Prostate gland (tissue), 2 donors: ENCODE data around the gene HSD3B1. TPM values are rescaled to one million over a fixed set of nuclear protein-coding genes. Genes with fewer than 3 reads are reported as not detected.

Source experiments
- DNase-seq: peaks from one replicate; pipeline ENCODE4 v3.0.0-alpha.2; 2019; ENCODE audit warnings: low spot score
- H3K27ac ChIP-seq, 2 donors: fragments of 200-600 bp; sonication (generic); 2 replicates each; pipeline ENCODE4 v1.5.1; 2017 to 2019
- H3K27me3 ChIP-seq: fragments of 200-600 bp; sonication (generic); replicated peaks from 2 replicates; pipeline ENCODE4 v1.5.1; 2019; ENCODE audit not compliant: insufficient read depth
- H3K36me3 ChIP-seq, 2 donors: fragments of 200-600 bp; sonication (generic); 1 replicate in 1 of 2; 2 replicates in 1 of 2; pipeline versions ENCODE4 v1.5.1 to v1.8.1; 2017 to 2019
- H3K4me1 ChIP-seq: fragments of 200-600 bp; sonication (generic); replicated peaks from 2 replicates; pipeline ENCODE4 v1.5.1; 2019
- H3K4me3 ChIP-seq, 2 donors: fragments of 200-600 bp; sonication (generic); 2 replicates each; pipeline ENCODE4 v1.5.1; 2017 to 2019
- H3K9me3 ChIP-seq: fragments of 200-600 bp; sonication (generic); 2 replicates; pipeline ENCODE4 v1.5.1; 2017
- POLR2A ChIP-seq: fragments of 450-650 bp; IDR thresholded peaks from one replicate; pipeline ENCODE4 v1.6.1; 2016; ENCODE audit warnings: antibody characterized with exemption, mild to moderate bottlenecking
- POLR2AphosphoS5 ChIP-seq: sonication (generic); formaldehyde crosslinking; IDR thresholded peaks from one replicate; pipeline ENCODE4 v1.6.1; 2017; ENCODE audit warnings: antibody characterized with exemption
- WGBS: methylation state at CpG from one replicate; pipeline ENCODE4 v1.1.5; 2018; 5-methylcytosine and 5-hydroxymethylcytosine counted together
- intact Hi-C: fragments of 100-400 bp; cut with DNase I; formaldehyde crosslinking; loops from one replicate; pipeline ENCODE4 v1.14.2; 2022
- total RNA-seq, 2 donors: library from RNA; depleted of rRNA; stranded (reverse); fragments of >200 nt; gene quantifications; one replicate each; pipeline ENCODE4 v1.1.0, GENCODE V29; 2016
- TF ChIP-seq, protein P1 (sequence below), 4 experiments: fragments of 200-600 bp in 2 of 4; fragments of 450-650 bp in 2 of 4; sonication (generic) in 2 of 4; IDR thresholded peaks; 1 replicate in 3 of 4; 2 replicates in 1 of 4; pipeline ENCODE4 v1.5.1; 2016 to 2019; ENCODE audit warnings: antibody characterized with exemption in 4 of 4, mild to moderate bottlenecking in 2 of 4, moderate library complexity in 2 of 4

The HSD3B1 gene
- total RNA-seq, 2 donors from 2014 or later = not detected

DNA sequence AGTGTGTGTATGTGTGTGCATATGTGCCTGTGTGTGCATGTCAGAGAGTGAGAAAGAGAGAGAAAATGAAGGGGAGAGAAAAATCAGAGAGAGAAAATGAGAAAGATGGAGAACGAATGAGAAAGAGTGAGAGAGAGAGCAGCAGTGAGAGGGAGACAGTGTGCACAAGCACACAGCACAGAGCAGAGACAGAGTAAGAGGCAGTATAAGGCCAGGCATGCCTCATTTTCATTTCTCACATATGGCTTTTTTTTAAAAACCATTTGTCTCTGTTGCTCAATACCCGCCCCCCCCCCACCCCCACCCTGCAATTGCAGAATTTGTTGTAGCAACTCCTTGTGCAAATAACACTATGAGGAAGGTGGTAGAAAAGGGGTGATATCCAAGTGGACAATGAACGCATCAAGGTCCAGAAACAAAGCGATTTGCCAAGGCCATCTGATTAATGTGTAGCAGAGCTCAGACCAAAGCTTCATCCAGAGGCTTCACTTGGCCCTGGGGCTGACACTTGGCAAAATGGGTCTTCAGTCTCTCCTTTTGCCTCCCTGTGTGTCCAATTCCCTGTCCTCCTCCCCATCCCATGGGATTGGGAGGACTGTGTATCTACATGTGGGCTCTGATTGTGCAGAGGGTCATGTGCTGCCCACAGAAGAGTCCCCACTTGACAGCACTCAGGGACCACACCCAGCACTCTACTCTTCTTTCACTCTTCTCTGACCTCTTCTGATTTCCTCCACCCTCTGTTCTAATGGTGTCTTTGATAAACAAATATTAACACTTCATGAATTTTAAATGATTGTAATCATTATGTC, 38.9 kb upstream of the HSD3B1 start:
- TF ChIP-seq POLR2A (no peak), POLR2AphosphoS5 (no peak)
- TF ChIP-seq, protein P1, sequence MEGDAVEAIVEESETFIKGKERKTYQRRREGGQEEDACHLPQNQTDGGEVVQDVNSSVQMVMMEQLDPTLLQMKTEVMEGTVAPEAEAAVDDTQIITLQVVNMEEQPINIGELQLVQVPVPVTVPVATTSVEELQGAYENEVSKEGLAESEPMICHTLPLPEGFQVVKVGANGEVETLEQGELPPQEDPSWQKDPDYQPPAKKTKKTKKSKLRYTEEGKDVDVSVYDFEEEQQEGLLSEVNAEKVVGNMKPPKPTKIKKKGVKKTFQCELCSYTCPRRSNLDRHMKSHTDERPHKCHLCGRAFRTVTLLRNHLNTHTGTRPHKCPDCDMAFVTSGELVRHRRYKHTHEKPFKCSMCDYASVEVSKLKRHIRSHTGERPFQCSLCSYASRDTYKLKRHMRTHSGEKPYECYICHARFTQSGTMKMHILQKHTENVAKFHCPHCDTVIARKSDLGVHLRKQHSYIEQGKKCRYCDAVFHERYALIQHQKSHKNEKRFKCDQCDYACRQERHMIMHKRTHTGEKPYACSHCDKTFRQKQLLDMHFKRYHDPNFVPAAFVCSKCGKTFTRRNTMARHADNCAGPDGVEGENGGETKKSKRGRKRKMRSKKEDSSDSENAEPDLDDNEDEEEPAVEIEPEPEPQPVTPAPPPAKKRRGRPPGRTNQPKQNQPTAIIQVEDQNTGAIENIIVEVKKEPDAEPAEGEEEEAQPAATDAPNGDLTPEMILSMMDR (IDR thresholded peaks at IDR 0.05) = no peak
- no peak for DNase-seq
- Histone ChIP-seq H3K4me1 (peaks cover 7% of the 10 kb centered on the region), H3K9me3 (no peaks in the 10 kb centered on the region), H3K27ac (no peak overlapping the region), H3K36me3 (no peaks in the 10 kb centered on the region), H3K4me3 (no peak overlapping the region), H3K27me3 (no peaks in the 10 kb centered on the region)
- intact Hi-C loops = no loop called here
- WGBS = 61% methylated on average over 4 of the region's 4 CpGs

DNA sequence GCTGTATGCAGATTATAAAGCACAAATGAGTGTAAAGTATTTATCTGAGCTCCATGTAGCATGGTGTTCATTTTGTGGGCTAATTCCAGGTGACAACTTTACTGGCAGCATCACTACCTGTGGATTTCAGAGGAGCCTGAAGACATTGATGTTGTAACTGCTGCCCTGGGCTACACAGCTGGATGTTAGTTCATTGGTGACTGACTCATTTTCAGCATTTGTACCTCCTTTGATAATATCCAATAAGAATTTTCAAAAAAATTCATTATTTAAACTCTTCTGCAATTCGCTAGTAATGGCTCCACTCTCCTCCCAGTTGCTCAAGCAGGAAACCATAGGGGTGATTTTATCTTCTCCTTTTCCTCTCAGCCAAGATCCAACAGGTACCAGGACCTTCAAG, 37.3 kb upstream of the HSD3B1 start:
- Histone ChIP-seq H3K36me3 (no peaks in the 10 kb centered on the region), H3K4me3 (no peak overlapping the region), H3K27ac (no peak overlapping the region), H3K4me1 (peaks cover 7% of the 10 kb centered on the region), H3K27me3 (no peaks in the 10 kb centered on the region), H3K9me3 (no peaks in the 10 kb centered on the region)
- intact Hi-C loops = no loop called here
- WGBS = 78% methylated on average over 1 of the region's 1 CpG
- no peak for DNase-seq
- TF ChIP-seq, protein P1 (IDR thresholded peaks at IDR 0.05) = no peak
- no peak for TF ChIP-seq POLR2AphosphoS5

DNA sequence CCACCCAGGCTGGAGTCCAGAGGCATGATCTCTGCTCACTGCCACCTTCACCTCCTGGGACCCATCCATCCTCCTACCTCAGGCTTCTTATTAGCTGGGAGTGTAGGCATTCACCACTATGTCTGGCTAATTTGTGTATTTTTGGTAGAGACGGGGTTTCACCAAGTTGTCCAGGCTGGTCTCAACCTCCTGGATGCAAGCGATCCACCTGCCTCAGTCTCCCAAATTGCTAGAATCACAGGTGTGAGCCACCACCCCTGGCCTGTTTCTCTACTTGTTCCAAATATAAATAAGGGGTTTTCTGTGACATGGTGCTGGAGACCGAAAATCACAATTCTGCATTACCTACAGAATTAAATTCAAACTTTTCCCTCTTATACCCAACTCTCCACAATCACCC, 36.6 kb upstream of the HSD3B1 start:
- Histone ChIP-seq H3K27ac (no peak overlapping the region), H3K9me3 (no peaks in the 10 kb centered on the region), H3K27me3 (no peaks in the 10 kb centered on the region), H3K4me3 (no peak overlapping the region), H3K36me3 (no peaks in the 10 kb centered on the region), H3K4me1 (peaks cover 7% of the 10 kb centered on the region)
- no peak for DNase-seq
- TF ChIP-seq, protein P1 (IDR thresholded peaks at IDR 0.05) = no peak
- TF ChIP-seq POLR2AphosphoS5 = no peak
- TF ChIP-seq POLR2A = no peak
- intact Hi-C loops = no loop called here
- 97% methylated on average over 3 of the region's 3 CpGs for WGBS

DNA sequence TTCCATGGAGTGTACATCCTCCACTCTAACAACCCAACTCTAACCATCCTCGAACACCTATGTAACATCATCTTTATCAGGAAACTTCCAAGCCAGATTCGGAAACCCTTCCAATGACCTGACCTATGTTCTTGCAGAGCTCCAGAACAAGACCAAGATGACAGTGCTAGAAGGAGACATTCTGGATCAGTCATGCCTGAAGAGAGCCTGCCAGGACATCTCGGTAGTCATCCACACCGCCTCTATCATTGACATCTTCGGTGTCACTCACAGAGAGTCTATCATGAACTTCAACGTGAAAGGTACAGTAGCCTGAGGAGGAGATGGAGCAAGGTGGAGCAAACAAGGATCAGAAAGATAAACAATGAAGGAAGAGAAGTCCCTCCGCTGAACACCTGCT, 36.1 kb upstream of the HSD3B1 start:
- intact Hi-C loops = no loop called here

More for the DNA sequence above, 36.1 kb upstream of the HSD3B1 start:
- Histone ChIP-seq H3K27ac (no peak overlapping the region), H3K36me3 (no peaks in the 10 kb centered on the region), H3K9me3 (no peaks in the 10 kb centered on the region), H3K27me3 (no peaks in the 10 kb centered on the region), H3K4me1 (peaks cover 7% of the 10 kb centered on the region), H3K4me3 (no peak overlapping the region)
- no peak for DNase-seq
- TF ChIP-seq, protein P1 (IDR thresholded peaks at IDR 0.05) = no peak
- TF ChIP-seq POLR2A = no peak
- TF ChIP-seq POLR2AphosphoS5 = no peak
- 79% methylated on average over 7 of the region's 7 CpGs for WGBS
